GM13976 (cell line): ENCODE data around the gene TTC39B.

Source experiments
- DNase-seq: peaks from one replicate; pipeline ENCODE4 v3.0.0; 2012; ENCODE audit warnings: low spot score
- CTCF ChIP-seq: IDR thresholded peaks from 2 replicates; pipeline ENCODE4 v1.5.1; 2012; ENCODE audit warnings: borderline replicate concordance, mild to moderate bottlenecking; ENCODE audit not compliant: insufficient read depth; ENCODE audit errors: extremely low read depth, missing control alignments, control extremely low read depth
- in situ Hi-C: fragments of 300-500 bp; cut with MboI; formaldehyde crosslinking; loops from one replicate; pipeline ENCODE4 v1.12.0; 2022; ENCODE audit warnings: low sequenced_read_pairs, mixed read lengths, inconsistent platforms; ENCODE audit not compliant: unreplicated experiment

TTC39B gene

GRCh38 chr9:15294604-15295003 is 12.4 kb downstream of the TTC39B start:
- no peak for TF ChIP-seq CTCF
- in situ Hi-C loops = loop anchor here (25.0 kb wide), 1 partner anchor 118 kb away; the partner anchor contains the start of gene SNAPC3
- no peak for DNase-seq

GRCh38 chr9:15293804-15294316 is 13.2 kb downstream of the TTC39B start:
- no peak for DNase-seq
- in situ Hi-C loops = loop anchor here (25.0 kb wide), 1 partner anchor 118 kb away; the partner anchor contains the start of gene SNAPC3
- TF ChIP-seq CTCF = no peak

- TF ChIP-seq CTCF = no peak
- in situ Hi-C loops = loop anchor here (25.0 kb wide), 1 partner anchor 119 kb away; the partner anchor contains the start of gene SNAPC3
- DNase-seq = no peak
Observed at GRCh38 chr9:15293084-15293483, 13.9 kb downstream of the TTC39B start.

- no peak for TF ChIP-seq CTCF
- no peak for DNase-seq
- in situ Hi-C loops = loop anchor here (25.0 kb wide), 1 partner anchor 123 kb away; the partner anchor contains the start of gene SNAPC3
Observed at GRCh38 chr9:15289603-15290002, 17.4 kb downstream of the TTC39B start.

- in situ Hi-C loops = loop anchor here (25.0 kb wide), 1 partner anchor 125 kb away; the partner anchor contains the start of gene SNAPC3
- TF ChIP-seq CTCF = no peak
- DNase-seq = no peak
Observed at GRCh38 chr9:15287309-15287708, 19.7 kb downstream of the TTC39B start.

GRCh38 chr9:15286161-15286821 is 20.7 kb downstream of the TTC39B start:
- no peak for TF ChIP-seq CTCF
- no peak for DNase-seq
- in situ Hi-C loops = loop anchor here (25.0 kb wide), 1 partner anchor 126 kb away; the partner anchor contains the start of gene SNAPC3
